ENCODE results near the gene TM9SF1. TPM values are rescaled to one million over a fixed set of nuclear protein-coding genes. Genes with fewer than 3 reads are reported as not detected.

TM9SF1 gene
- total and polyA plus RNA-seq, 9 of the 15 experiments (the other 6 are each of a cell fraction or from before 2014, with no cell fraction given) = 5.3 to 20.3 (median 11.8) TPM

DNA sequence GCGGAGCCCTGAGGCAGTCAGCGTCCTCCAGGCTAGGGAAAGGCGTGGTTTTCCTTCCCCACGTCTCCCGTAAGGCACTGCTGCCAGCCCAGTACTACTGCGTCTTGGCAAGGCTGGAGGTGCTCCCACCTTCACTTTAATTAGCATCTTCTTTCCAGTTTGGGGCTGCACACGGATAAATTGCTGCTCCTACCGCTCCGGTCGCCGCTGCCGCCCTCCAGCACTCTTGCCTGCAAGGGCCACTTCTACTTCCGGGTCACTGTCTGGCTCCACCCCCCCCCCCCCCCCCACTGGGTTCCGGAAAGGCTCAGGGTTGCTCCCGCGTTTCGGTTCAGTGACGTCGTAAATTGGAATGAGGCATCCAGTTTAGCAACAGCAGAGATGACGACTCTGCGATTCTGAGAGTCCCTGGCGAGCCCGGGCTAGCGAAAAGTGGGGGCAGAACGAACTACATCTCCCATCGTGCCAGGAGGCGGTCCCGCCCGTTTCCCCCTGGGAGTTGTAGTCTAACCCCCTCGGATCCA is 36.9 kb upstream of the TM9SF1 start, which contains the start of gene NEDD8 (continued):
- no peak for TF ChIP-seq EP300 (IDR thresholded peaks at IDR 0.05; ENCODE audit: low read length)
- no peak for TF ChIP-seq IRF1 (CRISPR knock-in tag; IDR thresholded peaks at IDR 0.05; ENCODE audit: borderline replicate concordance)
- no peak for TF ChIP-seq SAFB (IDR thresholded peaks at IDR 0.05; ENCODE audit: borderline replicate concordance, low read depth, low read length)
- no peak for TF ChIP-seq HNRNPUL1 (IDR thresholded peaks at IDR 0.05; ENCODE audit: low read length)
- TF ChIP-seq KDM2B (CRISPR knock-in tag; IDR thresholded peaks at IDR 0.05) = no peak
- TF ChIP-seq ZNF253 (CRISPR knock-in tag; conservative IDR thresholded peaks at IDR 0.05) = no peak
- no peak for TF ChIP-seq PHTF2 (CRISPR knock-in tag; IDR thresholded peaks at IDR 0.05)
- no peak for TF ChIP-seq MCM5 (IDR thresholded peaks at IDR 0.05; ENCODE audit: low read depth)
- TF ChIP-seq POLR2H (tag; IDR thresholded peaks at IDR 0.05; ENCODE audit: low read depth) = no peak
- TF ChIP-seq FOSL1 (tag; conservative IDR thresholded peaks at IDR 0.05) = no peak
- TF ChIP-seq ZNF785 (CRISPR knock-in tag; IDR thresholded peaks at IDR 0.05) = no peak
- TF ChIP-seq, protein P1, sequence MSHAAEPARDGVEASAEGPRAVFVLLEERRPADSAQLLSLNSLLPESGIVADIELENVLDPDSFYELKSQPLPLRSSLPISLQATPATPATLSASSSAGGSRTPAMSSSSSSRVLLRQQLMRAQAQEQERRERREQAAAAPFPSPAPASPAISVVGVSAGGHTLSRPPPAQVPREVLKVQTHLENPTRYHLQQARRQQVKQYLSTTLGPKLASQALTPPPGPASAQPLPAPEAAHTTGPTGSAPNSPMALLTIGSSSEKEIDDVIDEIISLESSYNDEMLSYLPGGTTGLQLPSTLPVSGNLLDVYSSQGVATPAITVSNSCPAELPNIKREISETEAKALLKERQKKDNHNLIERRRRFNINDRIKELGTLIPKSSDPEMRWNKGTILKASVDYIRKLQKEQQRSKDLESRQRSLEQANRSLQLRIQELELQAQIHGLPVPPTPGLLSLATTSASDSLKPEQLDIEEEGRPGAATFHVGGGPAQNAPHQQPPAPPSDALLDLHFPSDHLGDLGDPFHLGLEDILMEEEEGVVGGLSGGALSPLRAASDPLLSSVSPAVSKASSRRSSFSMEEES (CRISPR knock-in tag; IDR thresholded peaks at IDR 0.05) = no peak
- 0 out of 2 replicates have a peak, but pooled peaks have one; percentile 18 for TF ChIP-seq EP400 (IDR thresholded peaks at IDR 0.05)
- TF ChIP-seq CSDE1 (IDR thresholded peaks at IDR 0.05) = no peak
- TF ChIP-seq ZNF408 (CRISPR knock-in tag; IDR thresholded peaks at IDR 0.05; ENCODE audit: low read depth) = no peak
- peak; percentile 77 for TF ChIP-seq CREM (IDR thresholded peaks at IDR 0.05; ENCODE audit: low read depth)
- TF ChIP-seq JUNB (CRISPR knock-in tag; conservative IDR thresholded peaks at IDR 0.05) = no peak
- TF ChIP-seq ZKSCAN8 (CRISPR knock-in tag; IDR thresholded peaks at IDR 0.05) = 0 out of 2 replicates have a peak, but pooled peaks have one; percentile 46
- TF ChIP-seq BACH1 (tag; IDR thresholded peaks at IDR 0.05) = no peak
- TF ChIP-seq ZNF217 (CRISPR knock-in tag; IDR thresholded peaks at IDR 0.05) = no peak
- TF ChIP-seq SMAD4 (CRISPR knock-in tag; conservative IDR thresholded peaks at IDR 0.05) = no peak
- 0 out of 2 replicates have a peak, but pooled peaks have one; percentile 12 for TF ChIP-seq EGR1 (conservative IDR thresholded peaks at IDR 0.05)
- TF ChIP-seq STAG1 (CRISPR knock-in tag; IDR thresholded peaks at IDR 0.05; ENCODE audit: borderline replicate concordance) = no peak
- TF ChIP-seq RREB1 (CRISPR knock-in tag; IDR thresholded peaks at IDR 0.05) = no peak
